B cell (primary cell): ENCODE results near the gene NAV1.

Experiments
- EZH2 ChIP-seq: IDR thresholded peaks from 2 replicates; pipeline ENCODE4 v1.6.1; 2012; ENCODE audit warnings: borderline replicate concordance, low read depth, mild to moderate bottlenecking, moderate library complexity, low read length; ENCODE audit not compliant: insufficient read depth, poor library complexity, severe bottlenecking
- TF ChIP-seq, protein P1 (sequence below): fragments of 200-600 bp; IDR thresholded peaks from one replicate; pipeline ENCODE4 v1.8.0; 2022; ENCODE audit warnings: antibody characterized with exemption, mild to moderate bottlenecking

DNA sequence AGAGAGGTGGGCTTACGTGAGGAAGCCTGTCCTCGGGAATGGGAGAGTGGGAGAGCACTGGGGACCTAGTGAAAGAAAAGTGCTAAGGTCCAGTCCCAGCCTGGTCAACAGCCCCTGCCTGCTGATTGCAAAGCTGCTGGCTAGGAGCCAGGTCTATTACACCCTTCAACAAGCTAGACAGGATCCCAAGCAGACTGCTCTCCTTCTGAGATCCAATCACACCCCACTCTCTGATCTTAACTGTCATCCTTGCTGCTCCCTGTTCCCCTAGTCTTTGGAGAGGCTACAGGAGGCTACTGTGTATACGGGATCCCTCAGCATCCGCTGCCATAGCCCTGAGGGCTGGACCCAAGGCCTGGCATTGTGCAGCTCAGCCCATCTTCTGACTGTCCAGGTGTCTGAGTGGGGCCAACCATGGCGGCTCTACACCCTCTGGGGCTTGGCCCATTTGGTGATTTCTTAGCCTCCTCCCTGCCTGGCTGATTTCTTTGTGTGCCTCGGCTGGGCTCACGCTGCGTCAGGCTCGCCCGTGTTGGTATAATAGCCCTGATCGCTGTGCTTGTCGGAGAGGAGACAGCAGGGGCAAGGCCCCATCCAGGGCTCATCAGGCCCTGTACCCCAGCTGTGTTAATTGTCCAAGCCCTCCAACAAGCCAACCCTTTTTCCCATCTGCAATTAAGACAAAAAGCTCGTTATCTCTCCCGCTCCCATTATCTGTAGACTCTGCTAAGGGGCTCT is 43.9 kb downstream of the NAV1 start:
- TF ChIP-seq, protein P1, sequence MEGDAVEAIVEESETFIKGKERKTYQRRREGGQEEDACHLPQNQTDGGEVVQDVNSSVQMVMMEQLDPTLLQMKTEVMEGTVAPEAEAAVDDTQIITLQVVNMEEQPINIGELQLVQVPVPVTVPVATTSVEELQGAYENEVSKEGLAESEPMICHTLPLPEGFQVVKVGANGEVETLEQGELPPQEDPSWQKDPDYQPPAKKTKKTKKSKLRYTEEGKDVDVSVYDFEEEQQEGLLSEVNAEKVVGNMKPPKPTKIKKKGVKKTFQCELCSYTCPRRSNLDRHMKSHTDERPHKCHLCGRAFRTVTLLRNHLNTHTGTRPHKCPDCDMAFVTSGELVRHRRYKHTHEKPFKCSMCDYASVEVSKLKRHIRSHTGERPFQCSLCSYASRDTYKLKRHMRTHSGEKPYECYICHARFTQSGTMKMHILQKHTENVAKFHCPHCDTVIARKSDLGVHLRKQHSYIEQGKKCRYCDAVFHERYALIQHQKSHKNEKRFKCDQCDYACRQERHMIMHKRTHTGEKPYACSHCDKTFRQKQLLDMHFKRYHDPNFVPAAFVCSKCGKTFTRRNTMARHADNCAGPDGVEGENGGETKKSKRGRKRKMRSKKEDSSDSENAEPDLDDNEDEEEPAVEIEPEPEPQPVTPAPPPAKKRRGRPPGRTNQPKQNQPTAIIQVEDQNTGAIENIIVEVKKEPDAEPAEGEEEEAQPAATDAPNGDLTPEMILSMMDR, result no peak
- no peak for TF ChIP-seq EZH2
